Omental fat pad (tissue), 4 donors: ENCODE measurements around the gene ACHE. TPM values are rescaled to one million over a fixed set of nuclear protein-coding genes. Genes with fewer than 3 reads are reported as not detected.

Source experiments
- ATAC-seq: fragments of 150-250 bp; one replicate; pipeline ENCODE4 v1.9.1; 2016; ENCODE audit warnings: mild to moderate bottlenecking, moderate library complexity; ENCODE audit not compliant: low FRiP score
- DNase-seq: peaks from one replicate; pipeline ENCODE4 v3.0.0-alpha.2; 2019; ENCODE audit warnings: low spot score
- total RNA-seq, 4 donors: library from RNA; depleted of rRNA; stranded (reverse); fragments of >200 nt; gene quantifications; one replicate each; pipeline ENCODE4 v1.1.0, GENCODE V29; 2016
- TF ChIP-seq, protein P1 (sequence below), 3 donors: fragments of 450-650 bp; IDR thresholded peaks; one replicate each; pipeline ENCODE4 v1.5.1; 2016 to 2017; ENCODE audit warnings: antibody characterized with exemption in 3 of 3, mild to moderate bottlenecking in 3 of 3, moderate library complexity in 2 of 3

The ACHE gene
- total RNA-seq, 4 donors from 2014 or later, result 0.50 to 0.96 (median 0.73) TPM

DNA sequence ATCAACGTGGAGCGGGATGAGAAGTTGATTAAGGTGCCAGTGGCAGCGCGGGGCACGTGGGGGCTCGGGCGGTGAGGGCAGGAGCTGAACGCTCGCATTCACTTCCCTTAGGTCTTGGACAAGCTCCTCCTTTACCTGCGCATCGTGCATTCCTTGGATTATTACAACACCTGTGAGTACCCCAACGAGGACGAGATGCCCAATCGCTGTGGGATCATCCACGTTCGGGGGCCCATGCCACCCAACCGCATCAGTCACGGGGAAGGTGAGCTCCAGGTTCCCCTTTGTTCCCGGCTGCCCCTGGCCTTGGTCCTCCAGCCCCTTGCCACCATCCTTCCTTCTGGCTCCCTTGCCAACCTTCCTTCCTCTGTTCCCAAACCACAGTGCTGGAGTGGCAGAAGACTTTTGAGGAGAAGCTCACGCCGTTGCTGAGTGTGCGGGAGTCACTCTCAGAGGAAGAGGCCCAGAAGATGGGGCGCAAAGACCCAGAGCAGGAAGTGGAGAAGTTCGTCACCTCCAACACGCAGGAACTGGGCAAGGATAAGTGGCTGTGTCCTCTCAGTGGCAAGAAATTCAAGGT, 8.7 kb downstream of the ACHE start:
- no peak for DNase-seq
- TF ChIP-seq, protein P1, sequence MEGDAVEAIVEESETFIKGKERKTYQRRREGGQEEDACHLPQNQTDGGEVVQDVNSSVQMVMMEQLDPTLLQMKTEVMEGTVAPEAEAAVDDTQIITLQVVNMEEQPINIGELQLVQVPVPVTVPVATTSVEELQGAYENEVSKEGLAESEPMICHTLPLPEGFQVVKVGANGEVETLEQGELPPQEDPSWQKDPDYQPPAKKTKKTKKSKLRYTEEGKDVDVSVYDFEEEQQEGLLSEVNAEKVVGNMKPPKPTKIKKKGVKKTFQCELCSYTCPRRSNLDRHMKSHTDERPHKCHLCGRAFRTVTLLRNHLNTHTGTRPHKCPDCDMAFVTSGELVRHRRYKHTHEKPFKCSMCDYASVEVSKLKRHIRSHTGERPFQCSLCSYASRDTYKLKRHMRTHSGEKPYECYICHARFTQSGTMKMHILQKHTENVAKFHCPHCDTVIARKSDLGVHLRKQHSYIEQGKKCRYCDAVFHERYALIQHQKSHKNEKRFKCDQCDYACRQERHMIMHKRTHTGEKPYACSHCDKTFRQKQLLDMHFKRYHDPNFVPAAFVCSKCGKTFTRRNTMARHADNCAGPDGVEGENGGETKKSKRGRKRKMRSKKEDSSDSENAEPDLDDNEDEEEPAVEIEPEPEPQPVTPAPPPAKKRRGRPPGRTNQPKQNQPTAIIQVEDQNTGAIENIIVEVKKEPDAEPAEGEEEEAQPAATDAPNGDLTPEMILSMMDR (IDR thresholded peaks at IDR 0.05), result no peak
- no peak for ATAC-seq

DNA sequence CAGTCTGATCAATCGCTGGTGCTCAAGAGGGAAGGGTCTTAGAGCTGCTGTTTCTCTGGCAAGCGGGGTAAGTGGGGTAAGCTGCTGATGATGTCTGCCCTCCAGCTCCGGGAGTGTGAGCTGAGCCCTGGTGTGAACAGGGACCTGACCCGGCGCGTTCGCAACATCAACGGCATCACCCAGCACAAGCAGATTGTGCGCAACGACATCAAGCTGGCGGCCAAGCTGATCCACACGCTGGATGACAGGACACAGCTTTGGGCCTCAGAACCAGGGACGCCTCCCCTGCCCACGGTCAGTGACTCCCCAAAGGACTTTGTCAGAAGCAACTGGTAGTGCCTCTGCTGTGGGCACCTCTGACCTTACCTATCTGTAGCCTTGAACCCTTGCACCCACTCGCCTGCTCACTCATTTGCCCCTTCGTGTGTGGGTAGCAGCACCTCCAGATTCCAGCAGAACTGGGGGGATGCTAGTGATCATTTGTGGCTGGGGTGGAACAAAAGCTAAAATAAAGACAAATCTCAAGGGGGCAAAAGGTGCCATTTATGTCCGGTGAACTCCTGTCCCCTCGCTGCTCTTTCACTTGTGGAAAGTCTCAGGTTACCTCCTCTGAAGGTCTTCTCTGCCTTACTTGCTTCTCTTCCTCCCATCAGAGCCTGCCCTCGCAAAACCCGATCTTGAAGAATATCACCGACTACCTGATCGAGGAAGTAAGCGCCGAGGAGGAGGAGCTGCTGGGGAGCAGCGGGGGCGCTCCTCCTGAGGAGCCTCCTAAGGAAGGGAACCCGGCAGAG, 9.3 kb downstream of the ACHE start:
- no peak for ATAC-seq
- TF ChIP-seq, protein P1 (IDR thresholded peaks at IDR 0.05), result no peak
- DNase-seq, result no peak

DNA sequence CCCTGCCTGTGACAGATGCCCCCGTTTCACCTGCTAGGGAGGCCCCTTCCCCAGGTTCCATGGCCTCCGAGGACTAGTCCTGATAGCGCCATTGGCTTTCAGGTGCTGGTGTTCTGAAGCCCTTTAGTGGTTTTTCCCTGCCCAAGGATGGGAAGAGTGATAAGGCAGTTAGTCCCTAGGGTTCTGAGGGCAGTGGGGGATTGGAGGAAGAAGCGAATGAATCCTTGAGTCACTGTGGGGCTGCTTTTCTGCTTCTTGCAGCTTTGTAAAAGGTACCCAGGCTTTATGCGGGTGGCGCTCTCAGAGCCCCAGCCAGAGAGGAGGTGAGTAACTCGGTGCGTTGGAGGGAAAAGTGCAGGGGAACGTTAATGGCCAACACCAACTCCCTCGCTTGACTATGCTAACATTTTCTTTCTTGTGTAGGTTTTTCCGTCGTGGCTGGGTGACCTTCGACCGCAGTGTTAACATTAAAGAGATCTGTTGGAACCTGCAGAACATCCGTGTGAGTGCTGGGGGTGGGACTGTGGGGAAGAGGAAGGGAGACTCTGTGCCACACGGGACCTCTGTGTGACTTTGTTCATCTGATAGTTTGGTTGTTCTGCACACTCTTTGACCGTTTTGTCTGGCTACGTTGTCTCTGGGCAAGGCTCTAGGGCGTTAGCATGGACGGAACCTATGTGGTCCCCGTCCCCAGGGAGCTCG, 10.1 kb downstream of the ACHE start:
- ATAC-seq (no peak), DNase-seq (no peak)
- TF ChIP-seq, protein P1 (IDR thresholded peaks at IDR 0.05), result no peak

DNA sequence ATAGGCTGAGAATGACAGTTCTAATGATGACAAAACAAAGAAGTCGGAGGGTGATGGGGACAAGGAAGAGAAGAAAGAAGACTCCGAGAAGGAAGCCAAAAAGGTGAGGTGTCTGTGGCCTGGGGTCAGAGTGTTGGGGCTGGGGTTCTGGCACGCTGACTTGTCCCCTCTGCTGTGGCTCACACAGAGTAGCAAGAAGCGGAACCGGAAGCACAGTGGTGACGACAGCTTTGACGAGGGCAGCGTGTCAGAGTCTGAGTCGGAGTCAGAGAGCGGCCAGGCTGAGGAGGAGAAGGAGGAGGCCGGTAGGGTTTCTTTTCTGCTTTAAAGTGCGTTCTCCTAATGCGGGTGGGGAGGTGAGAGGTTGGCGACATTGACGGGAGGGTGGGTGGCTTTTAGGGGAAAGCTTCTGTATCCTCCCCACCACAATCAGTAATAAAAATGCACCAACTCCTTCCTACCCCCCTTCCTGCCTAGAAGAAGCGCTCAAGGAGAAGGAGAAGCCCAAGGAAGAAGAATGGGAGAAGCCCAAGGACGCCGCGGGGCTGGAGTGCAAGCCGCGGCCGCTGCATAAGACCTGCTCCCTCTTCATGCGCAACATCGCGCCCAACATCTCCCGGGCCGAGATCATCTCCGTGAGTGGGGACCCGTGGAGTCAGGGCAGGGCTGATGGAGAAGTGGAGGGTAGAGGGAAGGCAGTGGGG, 10.8 kb downstream of the ACHE start:
- DNase-seq (no peak), ATAC-seq (no peak)
- TF ChIP-seq, protein P1 (IDR thresholded peaks at IDR 0.05), result no peak

DNA sequence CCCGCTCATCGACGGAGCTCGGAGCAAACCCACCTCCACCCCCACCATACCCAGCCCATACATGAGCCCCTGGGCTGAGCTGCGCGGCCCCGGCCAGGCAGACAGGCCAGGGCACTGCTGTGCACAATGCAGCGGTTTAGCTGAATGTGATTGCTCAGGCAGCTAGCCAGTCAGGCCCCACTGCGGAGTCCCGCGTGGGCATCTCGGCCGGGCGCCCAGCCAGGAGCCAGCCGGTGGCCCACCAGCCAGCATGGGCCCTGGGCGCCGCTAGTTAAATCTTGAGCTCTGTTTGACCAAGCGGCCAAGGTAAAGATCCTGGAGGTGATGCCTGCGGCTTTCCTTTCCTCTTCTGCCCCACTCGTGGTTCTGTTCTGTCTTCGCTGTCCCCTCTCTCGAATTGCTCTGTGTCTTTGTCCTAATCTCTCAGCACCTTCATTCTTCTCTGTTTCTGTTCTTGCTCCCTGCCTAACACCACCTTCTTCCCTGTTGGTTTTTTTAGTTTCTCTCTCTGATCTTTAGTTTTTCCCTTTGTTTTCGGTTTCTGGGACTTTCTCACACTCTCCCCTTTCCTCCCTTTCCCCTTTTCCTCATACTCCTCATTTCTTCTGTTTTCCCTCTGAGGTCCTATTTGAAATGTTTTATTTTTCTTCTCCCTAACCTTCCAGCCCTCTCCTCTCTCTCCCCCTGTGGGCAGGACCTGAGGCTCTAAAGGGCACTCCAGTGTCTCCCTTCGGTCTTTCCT, 12.7 kb downstream of the ACHE start:
- no peak for DNase-seq
- TF ChIP-seq, protein P1 (IDR thresholded peaks at IDR 0.05), result no peak
- no peak for ATAC-seq

DNA sequence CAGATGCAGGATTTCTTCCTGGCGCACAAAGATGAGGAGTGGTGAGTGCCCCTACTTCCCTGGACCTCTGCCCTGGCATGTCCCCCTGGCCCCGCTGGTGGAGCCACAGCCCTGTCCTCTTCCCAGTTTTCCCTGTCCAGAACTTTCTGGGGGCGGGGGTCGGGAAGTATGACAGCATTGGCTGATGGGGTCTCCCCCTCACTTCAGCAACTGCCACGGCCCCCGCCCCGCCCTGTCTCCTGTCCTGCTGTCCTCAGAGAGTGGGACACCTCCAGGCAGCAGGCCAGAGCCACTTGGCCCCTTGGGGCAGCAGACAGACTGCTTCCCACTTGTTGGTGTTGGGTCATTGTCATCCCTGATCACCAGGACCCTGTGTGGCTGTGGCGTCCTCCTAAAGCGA, 13.5 kb downstream of the ACHE start:
- DNase-seq, result no peak
- ATAC-seq, result no peak
- TF ChIP-seq, protein P1 (IDR thresholded peaks at IDR 0.05), result no peak
